Transverse colon (tissue), 4 donors: ENCODE measurements around the gene TCF7L2. TPM values are rescaled to one million over a fixed set of nuclear protein-coding genes. Genes with fewer than 3 reads are reported as not detected.

ENCODE experiments used
- DNase-seq: peaks from one replicate; pipeline ENCODE4 v3.0.0-alpha.2; 2019
- H3K27ac ChIP-seq, 4 donors: fragments of 200-600 bp; sonication (generic); 2 replicates each; pipeline ENCODE4 v1.5.1; 2016 to 2018; ENCODE audit warnings: inconsistent platforms in 4 of 4
- H3K27me3 ChIP-seq: fragments of 200-600 bp; sonication (generic); 2 replicates; pipeline ENCODE4 v1.5.1; 2017; ENCODE audit warnings: inconsistent platforms
- H3K36me3 ChIP-seq, 4 donors: fragments of 200-600 bp; sonication (generic); 2 replicates each; pipeline ENCODE4 v1.5.1; 2017 to 2019; ENCODE audit warnings: inconsistent platforms in 4 of 4
- H3K4me1 ChIP-seq, 4 donors: fragments of 200-600 bp; sonication (generic); 2 replicates each; pipeline ENCODE4 v1.5.1; 2017 to 2020; ENCODE audit warnings: inconsistent platforms in 4 of 4
- H3K4me3 ChIP-seq, 4 donors: fragments of 200-600 bp; sonication (generic); 1 replicate in 1 of 4; 2 replicates in 3 of 4; pipeline versions ENCODE4 v1.5.1 to v1.6.1; 2017 to 2019; ENCODE audit warnings: inconsistent platforms in 4 of 4
- H3K9me3 ChIP-seq, 2 donors: fragments of 200-600 bp; sonication (generic); 2 replicates each; pipeline ENCODE4 v1.5.1; 2017 to 2019; ENCODE audit warnings: inconsistent platforms in 2 of 2
- EP300 ChIP-seq: sonication (generic); formaldehyde crosslinking; IDR thresholded peaks from one replicate; pipeline ENCODE4 v1.6.1; 2017; ENCODE audit warnings: antibody characterized with exemption, low read depth
- POLR2A ChIP-seq: fragments of 450-650 bp; IDR thresholded peaks from one replicate; pipeline ENCODE4 v1.6.1; 2016; ENCODE audit warnings: antibody characterized with exemption, mild to moderate bottlenecking, moderate library complexity
- POLR2AphosphoS5 ChIP-seq, 3 donors: sonication (generic); formaldehyde crosslinking; IDR thresholded peaks; one replicate each; pipeline ENCODE4 v1.6.1; 2016; ENCODE audit warnings: antibody characterized with exemption in 3 of 3
- WGBS, 2 donors: methylation state at CpG; one replicate each; pipeline ENCODE4 v1.1.5; 2018; ENCODE audit warnings: low coverage in 1 of 2; 5-methylcytosine and 5-hydroxymethylcytosine counted together
- in situ Hi-C, 4 donors: fragments of 200-750 bp; cut with MboI; loops; one replicate each; pipeline versions ENCODE4 v1.15.0 to v1.15.1; 2017; ENCODE audit warnings: low sequenced_read_pairs in 3 of 4, low pct_ligation_motif_present in 1 of 4, low pct_unique_long_range_greater_than_20kb in 1 of 4
- intact Hi-C: fragments of 100-400 bp; cut with DNase I; formaldehyde crosslinking; loops from one replicate; pipeline ENCODE4 v1.15.1; 2023; ENCODE audit warnings: low total_unique reads
- total RNA-seq, 4 donors: library from RNA; depleted of rRNA; stranded (reverse); fragments of >200 nt; gene quantifications; one replicate each; pipeline ENCODE4 v1.1.0, GENCODE V29; 2016
- TF ChIP-seq, protein P1 (sequence below), 5 experiments: fragments of 200-600 bp in 3 of 5; fragments of 450-650 bp in 2 of 5; sonication (generic) in 3 of 5; IDR thresholded peaks; 1 replicate in 2 of 5; 2 replicates in 3 of 5; pipeline ENCODE4 v1.5.1; 2016 to 2017; ENCODE audit warnings: antibody characterized with exemption in 5 of 5, inconsistent platforms in 3 of 5, mild to moderate bottlenecking in 2 of 5, moderate library complexity in 1 of 5

Gene TCF7L2
- total RNA-seq, 4 donors from 2014 or later: 84.6 to 249 (median 137) TPM

DNA sequence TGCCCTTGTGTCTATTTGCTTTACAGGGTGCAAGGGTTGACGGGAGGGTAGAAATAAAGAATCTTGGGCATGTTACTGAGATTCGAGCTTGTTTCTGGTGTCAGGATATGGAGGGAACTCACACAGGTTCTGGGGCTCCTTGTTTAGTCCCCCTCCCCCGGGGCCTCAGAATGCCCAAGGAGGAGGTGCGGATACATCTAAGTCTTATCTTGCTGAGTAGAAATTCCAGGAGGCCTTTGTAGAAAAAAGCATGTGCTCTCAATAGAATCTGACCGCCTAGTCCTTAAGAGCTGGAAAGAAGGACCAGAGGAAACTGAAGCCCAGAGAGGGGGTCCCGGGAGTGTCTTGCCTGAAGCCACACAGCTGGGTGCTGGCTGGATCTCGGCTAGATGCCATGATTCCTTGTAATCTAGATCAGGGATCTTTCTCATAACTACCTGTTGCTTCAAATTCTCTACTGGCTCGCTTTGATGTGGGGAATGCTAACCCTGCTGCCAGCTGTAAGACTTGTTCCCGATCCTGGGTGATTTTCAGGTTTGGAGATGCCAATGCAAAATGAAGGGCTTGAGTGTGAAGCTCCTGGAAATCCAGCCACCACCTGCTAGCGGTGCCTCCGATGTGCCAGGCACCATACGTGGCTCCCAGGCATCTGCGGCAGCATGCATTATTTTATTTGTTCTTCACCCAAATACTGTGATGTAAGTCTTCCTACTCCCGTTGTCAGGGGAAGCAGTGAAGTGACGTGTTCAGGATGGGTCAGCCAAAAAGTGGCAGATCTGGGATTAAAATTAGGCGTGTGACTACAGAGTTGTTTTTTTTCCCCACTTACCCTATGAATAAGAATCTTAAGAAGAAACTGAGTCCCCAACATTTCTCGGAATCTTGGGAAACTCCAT is 226.0 kb downstream of the TCF7L2 start:
- Histone ChIP-seq H3K9me3 (no peaks in the 10 kb centered on the region), H3K4me3 (no peak overlapping the region), H3K4me1 (peaks cover 0 to 4% (median 1%) of the 10 kb centered on the region in 4 donors), H3K27me3 (no peaks in the 10 kb centered on the region), H3K36me3 (no peaks in the 10 kb centered on the region), H3K27ac (no peak overlapping the region)
- DNase-seq: no peak
- in situ Hi-C loops: no loop called here
- WGBS, 2 donors: 75 to 88% methylated on average over 11 to 17 of the region's 17 CpGs
- intact Hi-C loops: no loop called here
- no peak for TF ChIP-seq EP300
- TF ChIP-seq POLR2AphosphoS5 (IDR thresholded peaks at IDR 0.05): no peak
- TF ChIP-seq POLR2A: no peak
- TF ChIP-seq, protein P1, sequence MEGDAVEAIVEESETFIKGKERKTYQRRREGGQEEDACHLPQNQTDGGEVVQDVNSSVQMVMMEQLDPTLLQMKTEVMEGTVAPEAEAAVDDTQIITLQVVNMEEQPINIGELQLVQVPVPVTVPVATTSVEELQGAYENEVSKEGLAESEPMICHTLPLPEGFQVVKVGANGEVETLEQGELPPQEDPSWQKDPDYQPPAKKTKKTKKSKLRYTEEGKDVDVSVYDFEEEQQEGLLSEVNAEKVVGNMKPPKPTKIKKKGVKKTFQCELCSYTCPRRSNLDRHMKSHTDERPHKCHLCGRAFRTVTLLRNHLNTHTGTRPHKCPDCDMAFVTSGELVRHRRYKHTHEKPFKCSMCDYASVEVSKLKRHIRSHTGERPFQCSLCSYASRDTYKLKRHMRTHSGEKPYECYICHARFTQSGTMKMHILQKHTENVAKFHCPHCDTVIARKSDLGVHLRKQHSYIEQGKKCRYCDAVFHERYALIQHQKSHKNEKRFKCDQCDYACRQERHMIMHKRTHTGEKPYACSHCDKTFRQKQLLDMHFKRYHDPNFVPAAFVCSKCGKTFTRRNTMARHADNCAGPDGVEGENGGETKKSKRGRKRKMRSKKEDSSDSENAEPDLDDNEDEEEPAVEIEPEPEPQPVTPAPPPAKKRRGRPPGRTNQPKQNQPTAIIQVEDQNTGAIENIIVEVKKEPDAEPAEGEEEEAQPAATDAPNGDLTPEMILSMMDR (IDR thresholded peaks at IDR 0.05): no peak

DNA sequence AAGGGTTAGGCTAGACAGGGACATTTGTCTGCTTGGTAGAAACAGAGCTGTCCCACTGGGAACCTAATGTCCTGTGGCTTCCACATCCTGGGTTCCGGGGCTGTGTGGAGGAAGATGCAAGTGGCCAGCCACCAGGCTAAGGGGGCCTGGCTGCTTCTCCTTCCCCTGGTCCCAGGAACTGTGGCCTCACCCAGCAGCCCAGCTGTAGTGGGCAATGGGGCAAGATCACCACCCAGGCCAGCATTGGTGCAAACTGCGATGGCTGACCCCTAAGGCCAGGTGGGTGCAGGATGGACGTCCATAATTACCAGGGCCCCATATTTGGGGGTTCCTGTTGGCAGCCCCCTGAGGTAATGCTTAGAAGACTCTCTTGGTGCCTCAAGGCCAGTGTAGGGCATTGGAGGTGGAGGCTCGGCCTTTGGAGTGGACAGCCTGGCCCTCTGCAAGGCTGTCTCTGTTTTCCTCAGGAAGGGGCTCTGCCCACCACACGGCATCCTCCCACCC is 226.7 kb downstream of the TCF7L2 start:
- peaks cover 0 to 4% (median 1%) of the 10 kb centered on the region in 4 donors for H3K4me1 ChIP-seq
- intact Hi-C loops (no loop called here), in situ Hi-C loops (no loop called here)
- DNase-seq: no peak
- TF ChIP-seq POLR2AphosphoS5 (IDR thresholded peaks at IDR 0.05) (no peak), EP300 (no peak), POLR2A (no peak)
- TF ChIP-seq, protein P1 (IDR thresholded peaks at IDR 0.05): no peak
- H3K4me3 ChIP-seq: no peak overlapping the region
- H3K27me3 ChIP-seq: no peaks in the 10 kb centered on the region
- no peaks in the 10 kb centered on the region for H3K36me3 ChIP-seq
- 75% methylated on average over 4 of the region's 5 CpGs; no CpG with 5 or more reads in 1 of the 2 donors for WGBS, 2 donors
- no peaks in the 10 kb centered on the region for H3K9me3 ChIP-seq
- H3K27ac ChIP-seq: no peak overlapping the region

DNA sequence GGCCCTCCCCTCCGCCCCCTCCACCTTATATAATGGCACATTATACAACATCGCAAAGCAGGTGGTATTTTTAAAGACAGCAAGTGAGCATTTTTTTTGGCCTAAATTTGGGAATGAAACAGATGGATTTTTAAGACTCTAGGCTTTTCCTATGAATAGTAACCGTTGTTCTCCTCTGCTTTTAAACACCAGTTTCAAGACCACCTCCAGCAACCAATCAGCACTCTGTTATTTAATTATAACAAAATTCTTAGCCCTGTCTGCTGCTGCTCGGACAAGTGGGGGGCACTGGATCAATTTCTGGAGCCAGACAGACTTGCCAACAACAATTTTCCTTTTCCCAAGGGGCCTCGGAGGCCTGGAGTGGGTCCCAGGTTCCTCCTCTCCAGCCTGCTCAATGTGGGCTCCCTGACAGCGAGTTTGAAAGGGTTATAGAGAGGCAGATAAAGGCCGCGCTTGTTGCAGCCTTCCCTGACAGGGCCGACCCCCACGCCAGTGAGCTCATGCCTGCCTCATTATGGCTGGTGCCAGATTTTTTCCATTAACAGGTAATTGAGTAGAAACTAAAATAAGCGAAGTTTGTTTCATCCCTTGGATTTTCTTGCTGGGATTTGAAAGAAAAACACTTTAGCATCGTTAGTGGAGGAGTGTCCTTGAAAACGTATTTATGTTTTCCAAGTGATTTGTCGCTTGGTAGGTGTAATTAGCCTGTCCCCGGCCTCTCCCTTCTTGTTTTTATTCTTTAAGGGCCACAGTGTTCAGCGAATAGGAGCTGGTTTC is 227.3 kb downstream of the TCF7L2 start:
- in situ Hi-C loops: no loop called here
- no peaks in the 10 kb centered on the region for H3K36me3 ChIP-seq
- 80 to 89% methylated on average over 9 to 16 of the region's 16 CpGs for WGBS, 2 donors
- H3K4me1 ChIP-seq: peaks cover 0 to 4% (median 1%) of the 10 kb centered on the region in 4 donors
- TF ChIP-seq POLR2A: no peak
- no peak for TF ChIP-seq POLR2AphosphoS5 (IDR thresholded peaks at IDR 0.05)
- TF ChIP-seq, protein P1 (IDR thresholded peaks at IDR 0.05): no peak
- no peak for TF ChIP-seq EP300
- H3K4me3 ChIP-seq: no peak overlapping the region
- intact Hi-C loops: no loop called here
- H3K27me3 ChIP-seq: no peaks in the 10 kb centered on the region
- no peaks in the 10 kb centered on the region for H3K9me3 ChIP-seq
- no peak overlapping the region for H3K27ac ChIP-seq
- DNase-seq: no peak

DNA sequence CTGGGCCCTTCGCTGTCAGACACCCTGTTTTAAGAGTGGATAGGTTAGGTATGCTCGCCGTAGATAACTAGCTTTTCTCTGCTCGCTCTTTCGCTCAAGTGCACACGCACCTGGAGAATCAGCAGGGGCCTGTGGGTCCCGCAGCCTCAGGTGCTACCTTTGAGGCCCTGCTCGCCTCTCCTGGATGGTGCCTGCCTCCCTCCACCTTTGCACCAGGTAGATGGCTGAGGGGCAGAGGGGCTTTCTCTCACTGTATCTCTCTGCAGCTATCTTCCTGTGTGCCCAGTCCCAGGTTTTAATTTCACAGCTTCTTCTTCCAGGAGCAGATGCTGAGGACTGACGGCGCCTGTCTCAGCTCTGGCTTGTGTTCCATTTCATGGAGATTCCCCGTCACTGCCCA is 227.9 kb downstream of the TCF7L2 start:
- TF ChIP-seq EP300 (no peak), POLR2A (no peak), POLR2AphosphoS5 (IDR thresholded peaks at IDR 0.05) (no peak)
- TF ChIP-seq, protein P1 (IDR thresholded peaks at IDR 0.05): no peak
- 95% methylated on average over 11 of the region's 11 CpGs; no CpG with 5 or more reads in 1 of the 2 donors for WGBS, 2 donors
- intact Hi-C loops: no loop called here

More for the DNA sequence above, 227.9 kb downstream of the TCF7L2 start:
- no peak overlapping the region for H3K27ac ChIP-seq
- no peaks in the 10 kb centered on the region for H3K36me3 ChIP-seq
- no peak for DNase-seq
- in situ Hi-C loops: no loop called here
- H3K4me3 ChIP-seq: no peak overlapping the region
- H3K4me1 ChIP-seq: peaks cover 0 to 4% (median 1%) of the 10 kb centered on the region in 4 donors
- H3K27me3 ChIP-seq: no peaks in the 10 kb centered on the region
- H3K9me3 ChIP-seq: no peaks in the 10 kb centered on the region
